HG02870 (cell line): ENCODE measurements around the gene TRIM56.
"Not testable (repeated sequence)": the region's sequence is repeated elsewhere in the genome, so short reads cannot be mapped to it uniquely, and the experiment has no call there.

Experiments
- ATAC-seq: cut with Tn5 transposase; IDR thresholded peaks from one replicate; pipeline ENCODE4 v1.9.1; 2021; ENCODE audit warnings: mild to moderate bottlenecking, moderate library complexity; ENCODE audit not compliant: unreplicated experiment

Gene TRIM56

DNA sequence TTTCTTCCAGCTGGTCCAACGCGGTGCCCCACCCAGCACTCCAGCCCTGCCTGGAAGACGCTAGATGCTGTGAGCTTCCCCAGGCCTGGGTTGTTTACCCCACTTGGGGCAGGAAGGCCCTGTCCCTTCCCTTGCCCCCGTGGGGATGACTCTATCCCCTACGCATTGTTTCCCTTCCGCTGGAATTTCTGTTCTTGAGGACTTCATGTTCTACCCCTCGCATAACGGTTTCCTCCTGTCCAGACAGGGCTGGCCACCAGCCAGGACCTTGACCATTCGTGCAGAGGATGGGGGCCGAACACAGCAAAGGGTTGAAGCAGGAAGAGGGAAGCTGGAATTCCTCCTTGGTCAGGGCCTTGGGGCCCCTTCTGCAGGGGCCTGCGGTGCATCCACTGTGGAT, 27.0 kb downstream of the TRIM56 start:
- no peak for ATAC-seq

DNA sequence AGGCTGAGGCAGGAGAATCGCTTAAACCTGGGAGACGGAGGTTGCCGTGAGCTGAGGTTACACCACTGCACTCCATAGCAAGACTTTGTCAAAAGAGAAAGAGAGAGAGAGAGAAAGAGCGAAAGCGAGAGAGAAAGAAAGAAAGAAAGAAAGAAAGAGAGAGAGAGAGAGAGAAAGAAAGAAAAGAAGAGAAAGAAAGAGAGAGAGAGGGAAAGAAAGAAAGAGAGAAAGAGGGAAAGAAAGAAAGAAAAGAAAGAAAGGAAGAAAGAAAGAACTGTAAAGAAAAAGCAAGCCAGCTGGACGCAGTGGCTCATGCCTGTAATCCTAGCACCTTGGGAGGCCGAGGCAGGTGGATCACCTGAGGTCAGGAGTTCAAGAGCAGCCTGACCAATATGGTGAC, 27.9 kb downstream of the TRIM56 start:
- not testable (repeated sequence) for ATAC-seq

DNA sequence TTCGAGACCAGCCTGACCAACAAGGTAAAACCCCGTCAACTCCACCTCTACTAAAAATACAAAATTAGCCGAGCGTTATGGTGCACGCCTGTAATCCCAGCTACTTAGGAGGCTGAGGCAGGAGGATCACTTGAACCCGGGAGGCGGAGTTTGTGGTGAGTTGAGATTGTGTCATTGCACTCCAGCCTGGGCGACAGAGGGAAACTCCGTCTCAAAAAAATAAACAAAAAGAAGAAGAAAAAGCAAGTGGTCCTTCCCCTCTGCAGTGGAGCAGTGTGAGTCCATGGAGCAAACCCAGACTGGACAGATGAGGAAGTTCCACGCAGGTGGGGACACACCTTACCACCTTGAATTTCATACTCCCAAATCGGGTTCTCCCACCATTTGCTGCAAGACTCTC, 28.6 kb downstream of the TRIM56 start:
- ATAC-seq: no peak

DNA sequence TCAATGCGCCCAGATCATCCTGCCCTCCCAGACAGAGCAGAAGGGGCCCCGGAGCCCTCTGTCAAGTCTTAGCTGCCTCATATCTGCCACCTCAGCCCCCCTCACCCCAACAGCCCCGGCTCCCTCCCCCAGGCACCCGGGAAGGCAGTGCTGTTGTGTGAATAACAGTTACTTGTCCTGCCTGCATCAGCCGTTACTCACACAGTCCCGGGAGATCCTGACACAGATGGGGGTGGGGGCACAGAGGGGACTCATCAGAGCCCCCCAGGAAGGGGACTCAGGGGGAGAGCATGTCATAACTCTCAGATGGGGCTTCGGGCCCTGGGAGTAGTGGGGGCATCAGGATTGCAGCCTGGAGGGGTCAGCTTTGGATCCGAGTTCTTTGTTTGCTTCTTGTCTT, 29.2 kb downstream of the TRIM56 start:
- no peak for ATAC-seq

DNA sequence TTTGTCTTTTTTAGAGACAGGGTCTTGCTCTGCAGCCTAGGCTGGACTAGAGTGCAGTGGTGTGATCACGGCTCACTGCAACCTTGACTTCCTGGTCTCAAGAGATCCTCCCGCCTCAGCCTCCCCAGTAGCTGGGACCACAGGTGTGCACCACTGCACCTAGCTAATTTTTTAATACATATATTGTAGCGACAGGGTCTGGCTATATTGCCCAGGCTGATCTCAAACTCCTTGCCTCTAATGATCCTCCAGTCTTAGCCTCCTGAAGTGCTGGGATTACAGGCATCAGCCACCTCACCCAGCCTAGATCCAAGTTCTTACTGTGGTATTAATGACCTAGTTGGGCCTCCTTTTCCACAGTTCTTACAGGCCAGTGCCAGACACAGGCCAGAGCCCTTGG, 29.9 kb downstream of the TRIM56 start:
- no peak for ATAC-seq

DNA sequence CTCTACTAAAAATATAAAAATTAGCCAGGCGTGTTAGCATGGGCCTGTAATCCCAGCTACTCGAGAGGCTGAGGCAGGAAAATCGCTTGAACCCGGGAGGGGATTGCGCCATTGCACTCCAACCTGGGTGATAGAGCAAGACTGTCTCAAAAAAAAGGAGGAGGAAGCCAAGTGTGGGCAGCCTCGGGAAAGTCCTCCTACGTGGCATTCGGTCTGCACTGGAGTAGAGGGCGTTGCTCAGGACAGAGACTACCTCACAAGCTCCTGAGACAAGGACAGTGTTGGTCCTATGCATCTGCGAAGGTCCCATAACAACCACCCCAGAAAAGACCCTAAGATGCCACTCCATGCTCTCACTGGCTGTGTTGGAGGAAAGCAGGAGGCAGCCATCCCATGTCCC, 31.6 kb downstream of the TRIM56 start:
- no peak for ATAC-seq

DNA sequence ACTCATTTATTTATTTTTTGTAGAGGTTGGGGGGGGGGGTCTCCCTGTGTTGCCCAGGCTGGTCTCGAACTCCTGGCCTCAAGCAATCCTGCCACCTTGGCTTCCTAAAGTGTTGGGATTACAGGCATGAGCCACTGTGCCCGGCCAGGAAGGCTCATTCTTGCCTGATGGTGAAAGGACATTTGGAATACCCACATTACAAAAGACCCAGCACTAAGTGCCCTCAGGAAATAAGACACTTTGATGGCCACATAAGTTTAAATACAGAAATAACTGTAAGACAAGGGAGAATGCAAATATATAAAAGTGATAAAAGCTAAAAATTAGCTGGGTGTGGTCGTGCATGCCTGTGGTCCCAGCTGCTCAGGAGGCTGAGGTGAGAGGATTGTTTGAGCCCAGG, 33.6 kb downstream of the TRIM56 start:
- no peak for ATAC-seq

DNA sequence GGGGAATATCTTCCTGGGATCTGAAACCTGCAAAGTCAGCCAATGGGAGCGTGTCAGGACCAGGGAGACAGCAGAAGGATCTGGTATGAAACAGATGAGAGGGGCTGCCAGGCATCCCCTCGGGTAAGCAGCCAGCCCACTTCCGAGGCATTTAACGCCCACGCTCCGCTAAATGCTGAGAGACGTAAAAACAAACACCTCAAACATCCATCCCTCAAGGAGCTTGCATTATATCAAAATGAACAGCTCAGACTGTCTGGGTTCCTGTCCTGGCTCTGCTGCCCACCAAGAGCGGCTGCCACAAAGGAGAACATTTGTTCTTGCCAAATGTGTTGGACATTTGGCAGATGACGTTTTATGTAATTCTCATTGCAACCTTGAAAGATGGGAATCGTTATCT, 34.6 kb downstream of the TRIM56 start:
- ATAC-seq: no peak

DNA sequence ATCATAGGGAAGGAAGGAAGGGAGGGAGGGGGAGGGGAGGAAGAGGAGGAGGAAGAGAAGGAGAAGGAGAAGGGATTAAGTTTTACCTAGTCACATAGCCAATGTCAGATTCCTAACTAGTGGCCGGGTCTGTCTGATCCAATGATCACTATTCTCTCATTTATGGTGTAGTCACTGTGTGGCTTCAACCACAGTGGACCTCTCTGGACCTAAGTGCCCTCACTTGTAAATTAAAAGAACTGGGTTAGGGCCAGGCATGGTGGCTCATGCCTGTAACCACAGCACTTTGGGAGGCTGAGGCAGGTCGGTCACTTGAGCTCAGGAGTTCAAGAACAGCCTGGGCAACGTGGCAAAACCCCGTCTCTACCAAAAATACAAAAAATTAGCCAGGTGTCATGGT, 35.0 kb downstream of the TRIM56 start:
- ATAC-seq: no peak

DNA sequence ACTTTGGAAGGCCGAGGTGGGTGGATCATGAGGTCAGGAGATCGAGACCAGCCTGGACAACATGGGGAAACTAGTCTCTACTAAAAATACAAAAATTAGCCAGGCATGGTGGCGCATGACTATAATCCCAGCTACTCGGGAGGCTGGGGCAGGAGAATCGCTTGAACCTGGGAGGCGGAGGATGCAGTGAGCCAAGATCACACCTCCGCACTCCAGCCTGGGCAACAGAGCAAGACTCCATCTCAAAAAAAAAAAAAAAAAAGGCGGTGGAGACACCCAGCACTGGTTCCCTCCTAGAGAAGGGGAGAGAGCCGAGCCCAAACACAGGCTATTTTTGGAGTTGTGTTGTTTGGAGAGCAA, 36.3 kb downstream of the TRIM56 start:
- ATAC-seq: not testable (repeated sequence)

DNA sequence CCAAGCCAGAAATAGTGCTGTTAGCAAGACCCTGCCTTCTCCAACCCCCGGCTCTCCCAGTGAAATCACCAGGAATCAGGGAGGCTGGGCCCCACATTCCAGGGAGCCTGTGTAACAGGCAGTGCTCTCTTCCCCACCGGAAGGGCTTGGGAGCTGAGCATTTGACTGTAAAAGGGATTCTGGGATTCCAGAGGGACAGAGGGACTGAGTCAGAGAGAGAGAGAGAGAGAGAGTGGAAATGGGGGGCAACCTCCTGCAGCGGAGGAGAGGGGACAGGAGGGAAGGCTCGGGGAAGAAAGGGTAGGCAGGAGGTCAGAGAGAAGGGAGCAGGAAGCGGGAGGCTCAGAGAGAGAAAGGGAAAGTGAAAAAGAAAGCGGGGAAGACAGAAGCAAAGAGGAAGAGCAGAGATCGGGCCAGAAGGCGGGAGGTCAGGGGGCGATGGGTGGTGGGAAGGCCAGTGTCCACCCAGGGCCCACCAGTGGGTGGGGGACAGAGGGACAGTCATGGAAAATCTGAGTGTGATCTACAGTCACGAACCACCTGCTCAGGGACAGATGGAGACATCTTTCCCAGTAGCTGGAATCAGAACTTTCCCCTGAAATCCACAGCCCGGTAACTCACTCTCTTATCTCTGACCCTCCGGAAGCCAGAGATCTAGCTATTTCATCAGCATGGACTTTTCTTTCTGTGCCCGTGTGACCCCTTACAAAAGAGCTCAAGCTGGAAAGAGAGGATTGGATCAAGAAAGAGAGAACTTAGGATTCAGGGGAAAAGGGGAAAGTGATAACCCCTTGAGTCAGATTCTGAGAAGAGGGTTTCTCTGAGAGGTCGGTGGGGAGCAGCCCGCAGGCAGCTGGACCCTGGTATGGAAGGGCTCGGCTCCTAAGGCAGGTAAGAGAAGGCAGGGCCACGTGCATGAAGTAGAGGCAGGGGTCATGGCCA, 37.0 kb downstream of the TRIM56 start:
- ATAC-seq: no peak

DNA sequence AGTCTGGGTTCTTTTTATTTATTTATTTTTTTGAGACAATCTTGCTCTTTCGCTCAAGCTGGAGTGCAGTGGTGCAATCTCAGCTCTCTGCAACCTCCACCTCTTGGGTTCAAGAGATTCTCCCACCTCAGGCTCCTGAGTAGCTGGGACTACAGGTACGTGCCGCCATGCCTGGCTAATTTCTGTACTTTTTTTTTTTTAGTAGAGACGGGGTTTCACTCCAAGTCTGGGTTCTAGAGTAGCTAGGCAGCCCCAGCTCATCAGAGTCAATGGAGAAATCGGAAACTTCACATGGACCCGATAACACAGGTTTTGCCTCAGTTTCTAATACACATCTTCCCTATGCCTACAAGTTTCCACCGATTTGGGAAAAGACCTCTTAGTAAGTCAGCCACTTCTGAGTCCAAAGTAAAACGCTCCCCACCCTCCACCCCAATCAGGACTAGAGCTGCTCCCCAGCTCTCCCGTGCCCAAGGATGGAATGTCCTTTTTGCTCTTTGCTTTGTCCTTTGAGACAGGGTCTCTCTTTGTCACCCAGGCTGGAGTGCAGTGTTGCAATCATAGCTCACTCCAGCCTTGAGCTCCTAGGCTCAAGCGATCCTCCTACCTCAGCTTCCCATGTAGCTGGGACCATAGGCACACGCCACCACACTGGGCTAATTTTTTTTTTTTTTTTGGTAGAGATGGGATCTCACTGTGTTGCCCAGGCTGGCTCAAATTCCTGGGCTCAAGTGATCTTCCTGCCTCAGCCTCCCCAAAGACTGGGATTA, 37.8 kb downstream of the TRIM56 start:
- ATAC-seq: no peak

DNA sequence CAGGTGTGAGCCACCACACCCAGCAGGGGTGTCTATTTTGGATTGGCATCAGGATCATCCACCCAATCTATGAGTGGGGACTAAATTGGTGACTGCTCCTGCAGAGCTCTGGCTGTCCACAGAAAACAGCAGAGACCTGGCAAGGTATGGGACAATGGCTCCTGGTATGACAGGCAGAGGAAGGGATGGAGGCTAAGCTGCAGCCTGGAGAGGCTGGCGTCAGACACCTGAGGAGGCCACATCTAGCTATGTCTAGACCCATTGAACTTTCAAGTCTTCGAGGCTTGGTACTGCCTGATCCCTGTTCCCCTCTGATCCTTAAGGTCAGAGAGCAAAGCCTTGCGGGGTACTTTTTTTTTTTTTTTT, 38.4 kb downstream of the TRIM56 start:
- ATAC-seq: no peak

DNA sequence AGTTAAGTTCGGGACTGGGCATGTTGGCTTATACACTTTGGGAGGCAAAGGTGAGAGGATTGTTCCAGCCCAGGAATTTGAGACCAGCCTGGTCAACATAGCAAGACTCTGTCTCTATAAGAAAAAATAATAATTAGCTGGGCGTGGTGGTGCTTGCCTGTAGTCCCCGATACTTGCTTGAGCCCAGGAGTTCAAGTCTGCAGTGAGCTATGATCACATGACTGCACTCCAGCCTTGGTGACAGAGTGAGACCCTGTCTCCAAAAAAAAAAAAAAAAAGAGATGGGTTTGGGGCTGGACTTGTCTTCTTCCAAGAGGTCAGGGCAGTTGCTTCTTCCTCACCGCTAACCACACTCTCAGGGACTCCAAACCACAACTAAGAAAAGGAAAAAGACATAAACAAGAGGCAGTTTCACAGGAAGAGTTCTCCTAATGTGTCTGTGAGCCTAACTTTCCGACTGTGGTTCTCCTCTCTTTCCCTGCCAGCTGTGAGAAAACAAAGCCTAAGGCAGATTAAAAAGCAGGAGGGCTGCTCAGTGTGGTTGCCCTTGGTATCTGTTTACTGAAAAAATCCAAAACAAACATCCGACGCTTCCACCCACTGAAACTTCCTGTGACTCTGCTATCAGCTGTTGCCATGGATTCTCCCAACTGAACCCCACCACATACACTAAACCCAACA, 39.2 kb downstream of the TRIM56 start:
- no peak for ATAC-seq

DNA sequence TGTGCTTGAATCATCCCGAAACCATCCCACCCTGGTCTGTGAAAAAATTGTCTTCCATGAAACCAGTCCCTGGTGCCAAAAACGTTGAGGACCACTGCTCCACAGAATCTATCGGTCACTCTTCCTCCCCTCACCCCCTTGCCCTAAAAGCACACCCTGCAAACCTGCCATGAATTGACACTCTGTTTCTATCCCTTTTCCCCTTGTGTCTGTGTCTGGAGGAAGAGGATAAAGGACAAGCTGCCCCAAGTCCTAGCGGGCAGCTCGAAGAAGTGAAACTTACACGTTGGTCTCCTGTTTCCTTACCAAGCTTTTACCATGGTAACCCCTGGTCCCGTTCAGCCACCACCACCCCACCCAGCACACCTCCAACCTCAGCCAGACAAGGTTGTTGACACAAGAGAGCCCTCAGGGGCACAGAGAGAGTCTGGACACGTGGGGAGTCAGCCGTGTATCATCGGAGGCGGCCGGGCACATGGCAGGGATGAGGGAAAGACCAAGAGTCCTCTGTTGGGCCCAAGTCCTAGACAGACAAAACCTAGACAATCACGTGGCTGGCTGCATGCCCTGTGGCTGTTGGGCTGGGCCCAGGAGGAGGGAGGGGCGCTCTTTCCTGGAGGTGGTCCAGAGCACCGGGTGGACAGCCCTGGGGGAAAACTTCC, 40.8 kb downstream of the TRIM56 start:
- ATAC-seq: no peak

DNA sequence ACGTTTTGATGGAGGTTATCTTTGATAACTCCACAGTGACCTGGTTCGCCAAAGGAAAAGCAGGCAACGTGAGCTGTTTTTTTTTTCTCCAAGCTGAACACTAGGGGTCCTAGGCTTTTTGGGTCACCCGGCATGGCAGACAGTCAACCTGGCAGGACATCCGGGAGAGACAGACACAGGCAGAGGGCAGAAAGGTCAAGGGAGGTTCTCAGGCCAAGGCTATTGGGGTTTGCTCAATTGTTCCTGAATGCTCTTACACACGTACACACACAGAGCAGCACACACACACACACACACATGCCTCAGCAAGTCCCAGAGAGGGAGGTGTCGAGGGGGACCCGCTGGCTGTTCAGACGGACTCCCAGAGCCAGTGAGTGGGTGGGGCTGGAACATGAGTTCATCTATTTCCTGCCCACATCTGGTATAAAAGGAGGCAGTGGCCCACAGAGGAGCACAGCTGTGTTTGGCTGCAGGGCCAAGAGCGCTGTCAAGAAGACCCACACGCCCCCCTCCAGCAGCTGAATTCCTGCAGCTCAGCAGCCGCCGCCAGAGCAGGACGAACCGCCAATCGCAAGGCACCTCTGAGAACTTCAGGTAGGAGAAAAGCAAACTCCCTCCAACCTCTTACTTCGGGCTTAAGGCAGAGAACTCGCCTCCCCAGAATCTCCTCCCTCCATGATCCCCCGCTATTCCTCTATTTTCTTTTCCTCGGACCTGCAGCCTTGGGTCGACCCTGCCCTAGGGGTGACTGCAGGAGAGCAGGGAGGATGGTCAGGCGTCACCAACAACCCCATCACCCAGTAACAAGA, 41.6 kb downstream of the TRIM56 start, which contains the start of gene SERPINE1:
TSS of gene SERPINE1 (plus strand) at position 454 of the 809 bp plus-strand sequence. CDS start 1,290 bp downstream, outside the sequence.
- ATAC-seq: no peak

DNA sequence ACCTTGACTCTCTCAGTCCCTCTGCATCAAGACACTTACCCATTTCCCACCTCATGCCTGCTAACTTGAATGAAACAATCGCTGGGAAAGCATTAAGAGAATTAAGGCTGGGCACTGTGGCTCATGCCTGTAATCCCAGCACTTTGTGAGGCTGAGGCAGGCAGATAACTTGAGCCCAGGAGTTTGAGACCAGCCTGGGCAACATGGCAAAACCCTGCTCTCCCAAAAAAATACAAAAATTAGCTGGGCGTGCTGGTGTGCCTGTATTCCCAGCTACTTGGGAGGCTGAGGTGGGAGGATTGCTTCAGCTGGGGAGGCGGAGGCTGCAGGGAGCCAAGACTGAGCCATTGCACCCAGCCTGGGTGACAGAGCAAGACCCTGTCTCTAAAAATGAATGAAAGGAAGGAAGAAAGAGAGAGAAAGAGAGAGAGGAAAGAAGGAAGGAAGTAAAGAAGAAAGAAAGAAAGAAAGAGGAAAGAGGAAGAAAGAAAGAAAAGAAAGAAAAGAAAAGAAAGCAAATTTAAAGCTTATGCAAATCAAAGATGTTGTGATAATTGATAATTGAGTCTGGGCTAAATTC, 42.3 kb downstream of the TRIM56 start:
- no peak for ATAC-seq

DNA sequence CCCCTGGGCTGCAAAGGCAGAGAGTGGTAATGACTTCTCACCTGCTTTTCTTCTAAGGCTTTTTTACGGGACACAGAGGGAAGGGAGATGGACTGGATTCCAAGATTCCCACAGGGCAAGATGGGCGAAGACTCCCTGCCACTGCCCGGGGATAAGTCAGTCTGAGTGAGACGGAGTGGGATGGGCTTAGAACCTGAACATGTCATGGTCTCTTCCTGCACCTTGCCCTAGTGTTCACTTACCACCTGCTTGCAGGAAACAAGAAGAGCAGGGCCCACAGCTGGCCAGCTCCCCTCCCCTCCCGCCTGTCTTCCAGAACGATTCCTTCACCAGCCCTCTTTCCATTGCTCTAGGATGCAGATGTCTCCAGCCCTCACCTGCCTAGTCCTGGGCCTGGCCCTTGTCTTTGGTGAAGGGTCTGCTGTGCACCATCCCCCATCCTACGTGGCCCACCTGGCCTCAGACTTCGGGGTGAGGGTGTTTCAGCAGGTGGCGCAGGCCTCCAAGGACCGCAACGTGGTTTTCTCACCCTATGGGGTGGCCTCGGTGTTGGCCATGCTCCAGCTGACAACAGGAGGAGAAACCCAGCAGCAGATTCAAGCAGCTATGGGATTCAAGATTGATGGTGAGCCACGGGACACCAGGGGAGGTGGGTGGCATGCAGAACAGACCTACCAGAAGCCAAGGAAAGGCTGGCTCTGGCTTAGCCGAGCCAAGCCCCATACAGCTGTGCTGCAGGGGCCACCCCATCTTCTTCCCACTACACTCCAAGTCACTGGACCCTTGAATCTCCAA, 43.0 kb downstream of the TRIM56 start:
- ATAC-seq: no peak

DNA sequence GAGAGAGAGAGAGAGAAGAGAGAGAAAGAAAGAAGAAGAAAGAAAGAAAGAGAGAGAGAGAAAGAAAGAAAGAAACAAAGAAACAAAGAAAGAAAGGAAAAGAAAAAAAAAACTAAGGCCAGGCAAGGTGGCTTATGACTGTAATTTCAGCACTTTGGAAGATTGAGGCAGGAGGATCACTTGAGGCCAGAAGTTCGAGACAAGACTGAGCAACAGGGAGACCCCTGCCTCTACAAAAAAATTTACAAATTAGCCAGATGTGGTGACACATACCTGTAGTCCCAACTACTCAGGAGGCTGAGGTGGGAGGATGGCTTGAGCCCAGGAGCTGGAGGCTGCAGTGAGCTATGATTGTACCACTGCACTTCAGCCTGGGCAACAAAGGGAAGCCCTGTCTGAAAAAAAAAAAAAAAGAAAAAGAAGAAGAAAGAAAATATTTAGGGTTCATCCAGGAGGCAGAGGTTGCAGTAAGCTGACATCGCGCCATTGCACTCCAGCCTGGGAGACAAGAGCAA, 44.4 kb downstream of the TRIM56 start:
- ATAC-seq: no peak
